GM18508 (cell line): Measurements from ENCODE around the gene PDE5A.
"Not testable (repeated sequence)": the region's sequence is repeated elsewhere in the genome, so short reads cannot be mapped to it uniquely, and the experiment has no call there.

Source experiments
- ATAC-seq: cut with Tn5 transposase; IDR thresholded peaks from one replicate; pipeline ENCODE4 v1.9.1; 2021; ENCODE audit warnings: moderate number of reproducible peaks; ENCODE audit not compliant: insufficient read depth, unreplicated experiment

Gene PDE5A

GRCh38 chr4:119647558-119647957, 19.0 kb upstream of the PDE5A start:
- no peak for ATAC-seq

- ATAC-seq, result no peak
Observed at GRCh38 chr4:119646347-119647071, 17.9 kb upstream of the PDE5A start.

GRCh38 chr4:119643306-119644042, 14.9 kb upstream of the PDE5A start:
- ATAC-seq, result no peak

GRCh38 chr4:119641765-119642164, 13.2 kb upstream of the PDE5A start:
- ATAC-seq, result no peak

GRCh38 chr4:119638359-119638758, 9.8 kb upstream of the PDE5A start:
- no peak for ATAC-seq

- ATAC-seq, result not testable (repeated sequence)
Observed at GRCh38 chr4:119636851-119637250, 8.2 kb upstream of the PDE5A start.

GRCh38 chr4:119632216-119632615, 3.6 kb upstream of the PDE5A start:
- no peak for ATAC-seq

- ATAC-seq, result peak; percentile 16
Observed at GRCh38 chr4:119629142-119629471, 503 bp upstream of the PDE5A start.

- no peak for ATAC-seq
Observed at GRCh38 chr4:119627267-119628255, 1.0 kb downstream of the PDE5A start.

- no peak for ATAC-seq
Observed at GRCh38 chr4:119626943-119627266, 1.7 kb downstream of the PDE5A start.

GRCh38 chr4:119626420-119626819, 2.2 kb downstream of the PDE5A start:
- ATAC-seq, result no peak

GRCh38 chr4:119625761-119626160, 2.8 kb downstream of the PDE5A start:
- ATAC-seq, result no peak

GRCh38 chr4:119624356-119624755, 4.2 kb downstream of the PDE5A start:
- ATAC-seq, result no peak

GRCh38 chr4:119623025-119623424, 5.6 kb downstream of the PDE5A start:
- ATAC-seq, result no peak

- ATAC-seq, result no peak
Observed at GRCh38 chr4:119615068-119615719, 13.4 kb downstream of the PDE5A start.

GRCh38 chr4:119604266-119604665, 24.3 kb downstream of the PDE5A start:
- ATAC-seq, result no peak

- no peak for ATAC-seq
Observed at GRCh38 chr4:119602366-119602765, 26.2 kb downstream of the PDE5A start.

- ATAC-seq, result no peak
Observed at GRCh38 chr4:119598521-119598920, 30.1 kb downstream of the PDE5A start.

GRCh38 chr4:119597377-119597776, 31.2 kb downstream of the PDE5A start:
- no peak for ATAC-seq

GRCh38 chr4:119593698-119594097, 34.9 kb downstream of the PDE5A start:
- ATAC-seq, result no peak
